Measurements from ENCODE around the gene FADS6.

DNA sequence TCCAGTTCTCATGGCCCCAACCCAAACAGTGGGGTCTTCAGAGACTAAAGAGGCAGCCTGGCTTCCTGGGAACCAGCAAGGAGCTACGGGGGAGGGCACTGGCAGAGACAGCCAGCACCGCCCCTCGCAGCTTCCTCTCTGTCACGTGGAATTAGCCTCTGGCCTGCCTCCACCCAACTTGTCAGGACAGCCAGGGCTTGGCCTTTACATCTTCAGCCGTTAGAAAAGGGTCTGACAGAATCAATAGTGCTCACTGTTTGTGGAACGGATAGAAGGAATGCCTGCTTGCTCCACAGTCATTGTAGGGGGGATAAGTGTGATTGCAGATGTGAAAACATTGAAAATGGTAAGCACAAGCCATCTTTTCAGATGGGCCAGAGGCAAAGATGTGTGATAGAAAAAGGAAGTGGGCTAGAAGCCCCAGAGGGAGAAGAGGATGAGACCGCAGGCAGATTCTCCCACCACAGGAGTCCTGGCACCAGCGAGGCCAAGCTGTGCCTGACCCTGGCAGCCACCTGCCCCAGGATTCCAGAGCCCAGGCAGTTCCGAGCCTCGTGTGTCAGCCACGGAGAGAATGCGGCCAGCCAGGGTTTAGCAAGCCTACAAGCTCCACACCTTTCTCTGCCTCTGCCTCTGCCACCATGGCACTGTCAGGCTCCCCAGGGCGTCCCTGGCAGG lies 52.3 kb downstream of the FADS6 start:
- TF ChIP-seq, protein P1, sequence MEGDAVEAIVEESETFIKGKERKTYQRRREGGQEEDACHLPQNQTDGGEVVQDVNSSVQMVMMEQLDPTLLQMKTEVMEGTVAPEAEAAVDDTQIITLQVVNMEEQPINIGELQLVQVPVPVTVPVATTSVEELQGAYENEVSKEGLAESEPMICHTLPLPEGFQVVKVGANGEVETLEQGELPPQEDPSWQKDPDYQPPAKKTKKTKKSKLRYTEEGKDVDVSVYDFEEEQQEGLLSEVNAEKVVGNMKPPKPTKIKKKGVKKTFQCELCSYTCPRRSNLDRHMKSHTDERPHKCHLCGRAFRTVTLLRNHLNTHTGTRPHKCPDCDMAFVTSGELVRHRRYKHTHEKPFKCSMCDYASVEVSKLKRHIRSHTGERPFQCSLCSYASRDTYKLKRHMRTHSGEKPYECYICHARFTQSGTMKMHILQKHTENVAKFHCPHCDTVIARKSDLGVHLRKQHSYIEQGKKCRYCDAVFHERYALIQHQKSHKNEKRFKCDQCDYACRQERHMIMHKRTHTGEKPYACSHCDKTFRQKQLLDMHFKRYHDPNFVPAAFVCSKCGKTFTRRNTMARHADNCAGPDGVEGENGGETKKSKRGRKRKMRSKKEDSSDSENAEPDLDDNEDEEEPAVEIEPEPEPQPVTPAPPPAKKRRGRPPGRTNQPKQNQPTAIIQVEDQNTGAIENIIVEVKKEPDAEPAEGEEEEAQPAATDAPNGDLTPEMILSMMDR (IDR thresholded peaks at IDR 0.05; ENCODE audit: low read depth, low read length): no peak
- TF ChIP-seq EZH2phosphoT487 (IDR thresholded peaks at IDR 0.05; ENCODE audit: low read depth): no peak
